ENCODE results near the gene MARCHF5. TPM values are rescaled to one million over a fixed set of nuclear protein-coding genes. Genes with fewer than 3 reads are reported as not detected.
"Not testable (repeated sequence)": the region's sequence is repeated elsewhere in the genome, so short reads cannot be mapped to it uniquely, and the experiment has no call there.

The MARCHF5 gene
- total RNA-seq, 4 donors from 2014 or later: 24.2 to 29.8 (median 27.7) TPM

DNA sequence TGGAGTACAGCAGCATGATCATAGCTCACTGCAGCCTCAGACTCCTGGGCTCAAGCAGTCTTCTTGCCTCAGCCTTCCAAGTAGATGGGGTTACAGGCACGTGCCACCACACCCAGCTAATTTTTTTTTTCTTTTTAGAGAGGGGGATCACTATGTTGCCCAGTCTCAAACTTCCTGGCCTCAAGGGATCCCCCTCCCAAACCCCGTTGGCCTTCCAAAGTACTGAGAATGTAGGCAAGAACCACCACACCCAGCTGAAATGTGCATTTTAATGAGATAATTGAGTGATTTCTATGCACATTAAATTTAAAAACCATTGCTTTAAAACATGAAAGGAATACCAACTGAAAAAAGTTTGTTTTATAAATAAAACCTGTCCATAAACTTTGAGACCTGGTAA is 25.6 kb downstream of the MARCHF5 start:
- H3K27me3 ChIP-seq: no peaks in the 10 kb centered on the region
- no peak for DNase-seq
- H3K27ac ChIP-seq: no peak overlapping the region
- no peaks in the 10 kb centered on the region for H3K9me3 ChIP-seq
- intact Hi-C loops (cut with DNase I): no loop called here
- TF ChIP-seq POLR2A (IDR thresholded peaks at IDR 0.05): no peak
- TF ChIP-seq, protein P1, sequence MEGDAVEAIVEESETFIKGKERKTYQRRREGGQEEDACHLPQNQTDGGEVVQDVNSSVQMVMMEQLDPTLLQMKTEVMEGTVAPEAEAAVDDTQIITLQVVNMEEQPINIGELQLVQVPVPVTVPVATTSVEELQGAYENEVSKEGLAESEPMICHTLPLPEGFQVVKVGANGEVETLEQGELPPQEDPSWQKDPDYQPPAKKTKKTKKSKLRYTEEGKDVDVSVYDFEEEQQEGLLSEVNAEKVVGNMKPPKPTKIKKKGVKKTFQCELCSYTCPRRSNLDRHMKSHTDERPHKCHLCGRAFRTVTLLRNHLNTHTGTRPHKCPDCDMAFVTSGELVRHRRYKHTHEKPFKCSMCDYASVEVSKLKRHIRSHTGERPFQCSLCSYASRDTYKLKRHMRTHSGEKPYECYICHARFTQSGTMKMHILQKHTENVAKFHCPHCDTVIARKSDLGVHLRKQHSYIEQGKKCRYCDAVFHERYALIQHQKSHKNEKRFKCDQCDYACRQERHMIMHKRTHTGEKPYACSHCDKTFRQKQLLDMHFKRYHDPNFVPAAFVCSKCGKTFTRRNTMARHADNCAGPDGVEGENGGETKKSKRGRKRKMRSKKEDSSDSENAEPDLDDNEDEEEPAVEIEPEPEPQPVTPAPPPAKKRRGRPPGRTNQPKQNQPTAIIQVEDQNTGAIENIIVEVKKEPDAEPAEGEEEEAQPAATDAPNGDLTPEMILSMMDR (IDR thresholded peaks at IDR 0.05): no peak
- no peaks in the 10 kb centered on the region for H3K4me1 ChIP-seq
- no peaks in the 10 kb centered on the region for H3K36me3 ChIP-seq
- no peak overlapping the region for H3K4me3 ChIP-seq (replicated peaks in 1 of 3)
- WGBS, 2 donors: 78 to 93% methylated on average over 2 of the region's 2 CpGs

DNA sequence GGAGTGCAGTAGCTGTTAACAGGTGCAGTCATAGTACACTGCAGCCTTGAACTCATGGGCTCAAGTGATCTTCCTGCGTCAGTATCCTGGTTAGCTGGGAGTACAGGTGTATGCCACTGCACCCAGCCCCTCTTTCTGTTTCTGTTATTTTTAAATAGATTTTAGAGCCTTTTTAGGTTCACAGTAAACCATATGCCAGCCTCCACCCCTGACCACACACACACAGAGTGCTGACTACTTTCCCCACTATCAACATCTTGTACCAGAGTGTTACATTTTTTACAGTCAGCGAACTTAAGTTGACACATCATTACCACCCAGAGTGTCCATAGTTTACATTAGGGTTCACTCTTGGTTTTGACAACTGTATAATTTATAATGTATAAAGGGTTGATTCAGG is 32.1 kb downstream of the MARCHF5 start:
- H3K4me1 ChIP-seq: no peaks in the 10 kb centered on the region
- DNase-seq: no peak
- intact Hi-C loops (cut with DNase I): no loop called here
- no peak overlapping the region for H3K27ac ChIP-seq
- 96 to 97% methylated on average over 2 of the region's 2 CpGs for WGBS, 2 donors
- no peaks in the 10 kb centered on the region for H3K9me3 ChIP-seq
- no peaks in the 10 kb centered on the region for H3K27me3 ChIP-seq
- no peak overlapping the region for H3K4me3 ChIP-seq (replicated peaks in 1 of 3)
- H3K36me3 ChIP-seq: no peaks in the 10 kb centered on the region
- no peak for TF ChIP-seq POLR2A (IDR thresholded peaks at IDR 0.05)
- TF ChIP-seq, protein P1 (IDR thresholded peaks at IDR 0.05): no peak

DNA sequence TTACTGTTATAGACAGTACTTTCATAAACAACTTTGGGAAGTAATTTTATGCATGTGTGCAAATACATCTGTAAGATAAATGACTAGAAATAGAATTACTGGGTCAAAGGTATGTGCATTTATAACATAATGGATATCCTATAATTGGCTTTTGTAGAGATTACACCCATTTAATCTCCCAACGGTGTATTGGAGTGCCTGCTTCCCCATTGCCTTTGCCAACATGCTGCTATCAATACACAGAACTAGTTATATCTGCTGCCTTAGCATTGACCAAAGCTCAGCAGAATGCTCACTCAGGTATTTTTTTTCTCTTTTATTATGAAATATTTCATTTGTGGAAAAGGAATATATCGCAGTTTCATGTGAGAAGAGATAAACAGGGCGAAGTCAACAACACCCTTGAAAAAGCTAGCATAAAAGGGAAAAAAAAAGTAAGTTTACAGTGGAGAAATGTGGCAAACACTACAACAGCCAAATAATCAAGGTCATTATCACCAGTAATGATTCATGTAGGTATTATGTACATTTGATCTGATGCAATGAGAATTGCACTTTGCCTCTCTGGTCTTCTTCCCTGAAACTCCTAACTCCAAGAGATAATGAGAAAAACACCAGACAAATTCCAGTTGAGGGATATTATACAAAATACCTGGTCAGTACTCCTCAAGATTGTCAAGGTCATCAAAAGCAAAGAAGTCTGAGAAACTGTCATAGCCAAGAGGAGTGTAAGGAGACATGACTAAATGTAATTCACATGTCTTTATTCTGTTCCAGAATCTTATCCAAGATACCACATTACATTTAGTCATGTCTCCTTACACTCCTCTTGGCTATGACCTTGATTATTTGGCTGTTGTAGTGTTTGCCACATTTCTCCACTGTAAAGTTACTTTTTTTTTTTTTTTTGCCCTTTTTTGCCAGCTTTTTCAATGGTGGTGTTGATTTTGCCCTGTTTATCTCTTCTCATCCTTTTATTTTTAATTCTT is 36.8 kb downstream of the MARCHF5 start:
- Histone ChIP-seq H3K27me3 (no peaks in the 10 kb centered on the region), H3K4me3 (replicated peaks in 1 of 3) (no peak overlapping the region), H3K4me1 (no peaks in the 10 kb centered on the region), H3K36me3 (no peaks in the 10 kb centered on the region), H3K9me3 (no peaks in the 10 kb centered on the region), H3K27ac (no peak overlapping the region)
- 95 to 98% methylated on average over 3 of the region's 3 CpGs for WGBS, 2 donors
- intact Hi-C loops (cut with DNase I): no loop called here
- TF ChIP-seq, protein P1 (IDR thresholded peaks at IDR 0.05): no peak
- no peak for DNase-seq

DNA sequence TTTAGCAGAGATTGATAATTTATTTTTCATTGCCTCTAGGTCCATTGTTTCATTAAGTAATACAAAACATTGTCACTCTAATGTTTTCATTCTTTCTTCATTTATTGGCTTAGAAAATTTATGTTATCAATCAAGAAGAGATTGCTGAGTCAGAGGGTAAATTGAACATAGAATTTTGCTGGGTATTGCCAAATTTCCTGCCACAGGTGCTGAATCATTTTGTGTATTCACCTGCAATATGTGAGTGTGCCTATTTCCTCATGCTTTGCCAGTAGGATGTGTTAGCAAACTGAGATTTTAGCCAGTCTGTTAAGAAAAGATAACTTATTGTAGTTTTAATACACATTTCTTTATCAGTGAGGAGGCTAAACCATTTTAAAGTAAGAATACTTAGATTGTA is 38.0 kb downstream of the MARCHF5 start:
- no peak overlapping the region for H3K27ac ChIP-seq

DNA sequence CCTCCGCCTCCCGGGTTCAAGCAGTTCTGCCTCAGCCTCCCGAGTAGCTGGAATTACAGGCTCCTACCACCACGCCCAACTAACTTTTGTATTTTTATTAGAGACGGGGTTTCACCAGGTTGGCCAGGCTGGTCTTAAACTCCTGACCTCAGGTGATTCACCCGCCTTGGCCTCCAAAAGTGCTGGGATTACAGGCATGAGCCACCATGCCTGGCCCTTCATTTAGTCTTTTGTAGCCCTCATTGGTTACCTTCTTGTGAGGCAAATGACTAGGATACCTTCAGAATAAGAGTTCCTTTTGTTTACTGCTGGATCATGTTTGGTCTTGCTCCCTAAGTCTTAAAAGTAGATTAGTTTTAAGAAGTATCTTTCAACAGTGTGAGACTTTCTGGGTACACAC is 39.0 kb downstream of the MARCHF5 start:
- 97% methylated on average over 6 of the region's 6 CpGs for WGBS, 2 donors
- H3K4me3 ChIP-seq (replicated peaks in 1 of 3); H3K36me3 ChIP-seq; intact Hi-C loops (cut with DNase I); H3K27ac ChIP-seq; DNase-seq; H3K27me3 ChIP-seq; H3K4me1 ChIP-seq; H3K9me3 ChIP-seq: not testable (repeated sequence)

More for the DNA sequence above, 38.0 kb downstream of the MARCHF5 start:
- Histone ChIP-seq H3K27me3 (no peaks in the 10 kb centered on the region), H3K4me1 (peaks cover 0 to 3% of the 10 kb centered on the region in 2 donors), H3K4me3 (replicated peaks in 1 of 3) (no peak overlapping the region), H3K36me3 (no peaks in the 10 kb centered on the region), H3K9me3 (no peaks in the 10 kb centered on the region)
- DNase-seq: no peak
- intact Hi-C loops (cut with DNase I): no loop called here
- TF ChIP-seq, protein P1 (IDR thresholded peaks at IDR 0.05): no peak
- TF ChIP-seq POLR2A (IDR thresholded peaks at IDR 0.05): no peak
